Measurements from ENCODE around the gene POLA1. TPM values are rescaled to one million over a fixed set of nuclear protein-coding genes. Genes with fewer than 3 reads are reported as not detected.
"Not testable (repeated sequence)": the region's sequence is repeated elsewhere in the genome, so short reads cannot be mapped to it uniquely, and the experiment has no call there.

Gene POLA1
- total RNA-seq, 1 donor from 2014 or later: 13.2 TPM

DNA sequence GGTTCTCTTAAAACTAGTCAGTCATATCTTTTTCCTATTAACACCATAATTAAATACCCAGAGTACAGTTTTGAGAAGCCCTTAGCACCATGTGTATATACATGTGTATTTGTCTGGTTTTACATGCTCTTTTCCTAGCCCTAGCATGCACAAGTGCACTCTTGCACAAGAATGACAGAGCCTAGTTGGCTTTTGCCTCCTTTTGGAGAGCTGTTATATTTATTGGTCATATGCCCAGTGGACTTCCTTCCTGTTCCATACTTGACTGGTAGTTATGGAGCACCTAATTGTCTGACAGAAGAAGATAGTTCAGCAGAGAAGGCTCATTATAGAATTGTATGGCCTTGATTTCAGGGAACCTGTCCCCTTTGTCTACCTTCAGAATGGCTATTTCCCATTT, 166.4 kb downstream of the POLA1 start:
- Mint-ChIP-seq H3K36me3 (ENCODE audit: unreplicated experiment) (no peaks in the 10 kb centered on the region), H3K27me3 (ENCODE audit: unreplicated experiment) (no peaks in the 10 kb centered on the region), H3K27ac (ENCODE audit: unreplicated experiment) (no peak overlapping the region), H3K4me3 (ENCODE audit: unreplicated experiment) (no peak overlapping the region), H3K4me1 (ENCODE audit: low read depth, unreplicated experiment) (no peaks in the 10 kb centered on the region), H3K9me3 (ENCODE audit: unreplicated experiment) (no peaks in the 10 kb centered on the region)
- TF ChIP-seq CTCF (IDR thresholded peaks at IDR 0.05; ENCODE audit: partially characterized antibody, unreplicated experiment): no peak
- DNase-seq: no peak

GRCh38 chrX:24862343-24862742, 168.6 kb downstream of the POLA1 start:
- no peaks in the 10 kb centered on the region for H3K9me3 Mint-ChIP-seq (ENCODE audit: unreplicated experiment)
- no peak overlapping the region for H3K4me3 Mint-ChIP-seq (ENCODE audit: unreplicated experiment)
- no peaks in the 10 kb centered on the region for H3K27me3 Mint-ChIP-seq (ENCODE audit: unreplicated experiment)
- no peak overlapping the region for H3K27ac Mint-ChIP-seq (ENCODE audit: unreplicated experiment)
- no peaks in the 10 kb centered on the region for H3K4me1 Mint-ChIP-seq (ENCODE audit: low read depth, unreplicated experiment)
- no peaks in the 10 kb centered on the region for H3K36me3 Mint-ChIP-seq (ENCODE audit: unreplicated experiment)
- TF ChIP-seq CTCF (IDR thresholded peaks at IDR 0.05; ENCODE audit: partially characterized antibody, unreplicated experiment): no peak
- DNase-seq: no peak

DNA sequence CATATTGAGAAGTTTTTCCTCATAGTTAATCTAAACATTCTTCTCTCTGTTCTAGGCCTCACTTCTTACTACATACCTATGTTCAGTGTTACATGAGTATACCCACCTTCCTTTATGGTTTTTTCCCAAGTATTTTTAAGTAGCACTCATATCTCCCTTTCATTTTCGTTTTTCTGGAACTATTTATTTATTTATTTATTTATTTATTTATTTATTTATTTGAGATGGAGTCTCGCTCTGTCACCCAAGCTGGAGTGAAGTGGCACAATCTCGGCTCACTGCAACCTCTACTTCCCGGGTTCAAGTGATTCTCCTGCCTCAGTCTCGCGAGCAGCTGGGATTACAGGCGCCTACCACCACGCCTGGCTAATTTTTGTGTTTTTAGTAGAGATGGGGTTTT, 170.1 kb downstream of the POLA1 start:
- not testable (repeated sequence) for H3K27ac Mint-ChIP-seq (ENCODE audit: unreplicated experiment); H3K4me1 Mint-ChIP-seq (ENCODE audit: low read depth, unreplicated experiment); H3K9me3 Mint-ChIP-seq (ENCODE audit: unreplicated experiment); DNase-seq; H3K4me3 Mint-ChIP-seq (ENCODE audit: unreplicated experiment); H3K36me3 Mint-ChIP-seq (ENCODE audit: unreplicated experiment); H3K27me3 Mint-ChIP-seq (ENCODE audit: unreplicated experiment)

GRCh38 chrX:24870143-24870542, 176.4 kb downstream of the POLA1 start:
- Mint-ChIP-seq H3K4me3 (ENCODE audit: unreplicated experiment) (no peak overlapping the region), H3K27me3 (ENCODE audit: unreplicated experiment) (no peaks in the 10 kb centered on the region), H3K9me3 (ENCODE audit: unreplicated experiment) (no peaks in the 10 kb centered on the region), H3K4me1 (ENCODE audit: low read depth, unreplicated experiment) (no peaks in the 10 kb centered on the region), H3K36me3 (ENCODE audit: unreplicated experiment) (no peaks in the 10 kb centered on the region), H3K27ac (ENCODE audit: unreplicated experiment) (no peak overlapping the region)
- DNase-seq: no peak
- no peak for TF ChIP-seq CTCF (IDR thresholded peaks at IDR 0.05; ENCODE audit: partially characterized antibody, unreplicated experiment)

- TF ChIP-seq CTCF (IDR thresholded peaks at IDR 0.05; ENCODE audit: partially characterized antibody, unreplicated experiment): no peak
- Mint-ChIP-seq H3K4me1 (ENCODE audit: low read depth, unreplicated experiment) (no peaks in the 10 kb centered on the region), H3K27me3 (ENCODE audit: unreplicated experiment) (no peaks in the 10 kb centered on the region), H3K36me3 (ENCODE audit: unreplicated experiment) (no peaks in the 10 kb centered on the region), H3K4me3 (ENCODE audit: unreplicated experiment) (no peak overlapping the region), H3K27ac (ENCODE audit: unreplicated experiment) (no peak overlapping the region), H3K9me3 (ENCODE audit: unreplicated experiment) (no peaks in the 10 kb centered on the region)
- no peak for DNase-seq
Observed at GRCh38 chrX:24874604-24875247, 181.0 kb downstream of the POLA1 start.
